PFSK-1 (cell line): ENCODE measurements around the gene ARMC12.

Experiments
- FOXP2 ChIP-seq: optimal IDR thresholded peaks from 2 replicates; pipeline ENCODE3; 2011; ENCODE audit warnings: borderline replicate concordance, control low read depth, inconsistent platforms; ENCODE audit not compliant: insufficient read depth; ENCODE audit errors: extremely low read length, extremely low read depth
- POLR2AphosphoS5 ChIP-seq: IDR thresholded peaks from 2 replicates; pipeline ENCODE4 v1.6.1; 2012; ENCODE audit warnings: low read depth, mild to moderate bottlenecking, control low read depth, low read length, moderate library complexity
- REST ChIP-seq, 2 experiments: IDR thresholded peaks; 2 replicates each; pipeline versions ENCODE4 v1.6.1 to v1.8.0; 2011 to 2012; ENCODE audit warnings: low read depth in 2 of 2, low read length in 2 of 2, control low read depth in 1 of 2, inconsistent platforms in 1 of 2, mild to moderate bottlenecking in 1 of 2, moderate library complexity in 1 of 2; ENCODE audit not compliant: insufficient read depth in 1 of 2
- SIN3A ChIP-seq: IDR thresholded peaks from 2 replicates; pipeline ENCODE4 v1.6.1; 2012; ENCODE audit warnings: mild to moderate bottlenecking, low read length, moderate library complexity, borderline replicate concordance; ENCODE audit not compliant: insufficient read depth
- TAF1 ChIP-seq: IDR thresholded peaks from 2 replicates; pipeline ENCODE4 v1.6.1; 2012; ENCODE audit warnings: low read length, control low read depth, borderline replicate concordance; ENCODE audit not compliant: insufficient read depth

ARMC12 gene

DNA sequence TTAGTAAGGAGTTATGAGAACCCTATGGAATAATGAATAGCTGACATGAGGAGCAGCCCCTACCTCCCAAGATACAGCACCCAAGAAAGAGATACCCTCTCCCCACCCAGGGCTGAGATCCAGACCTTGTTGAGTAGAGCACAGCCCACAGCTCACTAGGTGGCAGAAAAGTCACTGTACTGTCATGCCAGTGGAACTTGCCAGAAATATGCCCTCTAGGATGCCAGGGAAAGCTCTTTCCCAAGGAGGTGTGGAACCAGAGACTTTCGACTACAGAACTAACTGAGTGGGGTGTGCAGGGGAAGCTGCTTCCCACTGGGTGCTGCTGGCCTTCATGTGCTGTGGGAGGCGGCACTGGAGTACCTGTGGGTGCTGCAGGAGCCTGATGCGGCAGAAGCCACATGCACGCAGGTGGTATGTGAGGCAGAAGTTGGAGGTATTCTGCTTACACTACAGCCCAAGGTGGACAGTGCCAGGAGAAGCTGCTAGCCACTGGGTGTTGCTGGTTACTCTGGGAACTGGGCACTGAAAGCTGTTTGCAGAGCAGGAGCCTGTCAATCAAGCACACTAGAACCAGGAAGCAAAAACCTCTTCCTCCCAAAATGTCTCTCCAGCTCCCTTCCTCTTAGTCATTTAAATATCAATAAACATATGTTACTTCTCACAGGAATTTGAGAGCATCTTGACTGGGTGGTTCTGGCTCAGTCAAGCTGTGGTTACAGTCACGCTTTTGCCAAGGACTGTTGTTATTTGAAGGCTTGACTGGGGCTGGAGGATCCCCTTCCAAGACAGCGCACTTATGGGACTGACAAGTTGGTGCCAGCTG, 17.8 kb downstream of the ARMC12 start:
- TF ChIP-seq SIN3A, result no peak

GRCh38 chr6:35755278-35755924, 18.6 kb downstream of the ARMC12 start:
- no peak for TF ChIP-seq TAF1
- no peak for TF ChIP-seq FOXP2
- TF ChIP-seq REST (IDR thresholded peaks at IDR 0.05; ENCODE audit: insufficient read depth in 1 of 2, low read depth in 2 of 2, low read length in 2 of 2), result no peak
- TF ChIP-seq SIN3A, result no peak
- TF ChIP-seq POLR2AphosphoS5, result no peak

- TF ChIP-seq REST (IDR thresholded peaks at IDR 0.05; ENCODE audit: insufficient read depth in 1 of 2, low read depth in 2 of 2, low read length in 2 of 2), result no peak
- TF ChIP-seq POLR2AphosphoS5, result no peak
- TF ChIP-seq SIN3A, result no peak
- TF ChIP-seq FOXP2, result no peak
- TF ChIP-seq TAF1, result no peak
Measured at GRCh38 chr6:35757456-35758123, 20.8 kb downstream of the ARMC12 start.

DNA sequence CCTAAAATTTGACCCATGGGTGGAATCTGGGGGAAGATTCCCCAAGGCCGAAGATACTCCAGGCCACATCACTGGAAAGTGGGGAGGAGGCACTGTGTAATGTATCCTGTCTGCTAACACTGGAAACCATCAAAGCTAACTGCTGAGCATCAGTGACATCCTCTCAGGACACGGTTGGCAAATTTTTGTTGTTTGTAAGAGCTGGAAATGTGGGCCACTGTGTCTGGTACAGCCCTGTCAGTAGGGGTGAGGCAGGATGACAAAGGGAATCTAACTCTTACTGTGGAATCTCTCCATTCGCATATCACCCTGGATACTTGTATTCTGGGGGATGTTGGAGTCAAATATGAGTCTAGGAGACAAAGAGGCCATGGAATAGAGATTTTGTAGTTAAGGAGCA, 22.6 kb downstream of the ARMC12 start:
- no peak for TF ChIP-seq POLR2AphosphoS5
- TF ChIP-seq TAF1, result no peak

DNA sequence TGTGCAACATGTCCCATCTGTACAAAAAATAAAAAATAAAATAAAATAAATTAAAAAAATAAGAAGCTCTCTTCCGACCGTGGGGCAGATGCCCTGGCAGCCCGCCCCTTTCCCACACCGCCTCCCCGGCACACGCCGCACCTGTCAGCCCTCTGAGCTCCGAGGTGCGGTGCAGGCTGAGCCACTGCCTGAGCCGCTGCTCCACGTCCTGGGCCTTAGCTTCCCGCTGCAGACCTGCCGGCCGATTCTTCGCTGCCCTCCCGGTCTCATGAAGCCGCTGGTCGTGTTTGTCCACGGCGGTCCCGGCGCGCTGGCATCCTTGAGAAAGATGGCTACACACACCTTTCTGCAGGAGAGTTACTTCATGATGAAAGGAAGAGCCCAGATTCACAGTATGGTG, 28.9 kb downstream of the ARMC12 start:
- TF ChIP-seq SIN3A, result no peak
- no peak for TF ChIP-seq REST (IDR thresholded peaks at IDR 0.05; ENCODE audit: insufficient read depth in 1 of 2, low read depth in 2 of 2, low read length in 2 of 2)
- TF ChIP-seq TAF1, result no peak
- no peak for TF ChIP-seq POLR2AphosphoS5
- TF ChIP-seq FOXP2, result no peak

DNA sequence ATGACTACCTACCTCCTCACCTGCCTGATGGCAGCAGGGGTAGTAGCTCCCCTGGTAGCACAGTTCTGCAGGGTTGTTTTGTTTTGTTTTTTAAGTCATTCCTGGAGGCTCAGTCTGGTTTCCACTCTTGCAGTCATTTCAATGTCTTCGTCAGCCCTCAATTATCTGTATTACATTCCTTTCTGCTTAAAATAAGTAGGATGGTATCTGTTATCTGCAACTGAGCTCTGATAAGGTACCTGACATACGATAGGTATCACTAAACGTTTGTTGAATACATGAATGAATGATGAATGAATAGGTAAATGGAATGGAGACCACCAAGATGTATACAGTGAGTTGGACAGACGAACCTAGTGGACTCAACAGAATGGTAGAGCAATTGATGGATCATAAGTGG, 32.4 kb downstream of the ARMC12 start:
- no peak for TF ChIP-seq REST (IDR thresholded peaks at IDR 0.05; ENCODE audit: insufficient read depth in 1 of 2, low read depth in 2 of 2, low read length in 2 of 2)
- no peak for TF ChIP-seq TAF1
- no peak for TF ChIP-seq FOXP2
- TF ChIP-seq SIN3A, result no peak
- TF ChIP-seq POLR2AphosphoS5, result no peak
